ENCODE measurements around the gene NCAM2.

Gene NCAM2

DNA sequence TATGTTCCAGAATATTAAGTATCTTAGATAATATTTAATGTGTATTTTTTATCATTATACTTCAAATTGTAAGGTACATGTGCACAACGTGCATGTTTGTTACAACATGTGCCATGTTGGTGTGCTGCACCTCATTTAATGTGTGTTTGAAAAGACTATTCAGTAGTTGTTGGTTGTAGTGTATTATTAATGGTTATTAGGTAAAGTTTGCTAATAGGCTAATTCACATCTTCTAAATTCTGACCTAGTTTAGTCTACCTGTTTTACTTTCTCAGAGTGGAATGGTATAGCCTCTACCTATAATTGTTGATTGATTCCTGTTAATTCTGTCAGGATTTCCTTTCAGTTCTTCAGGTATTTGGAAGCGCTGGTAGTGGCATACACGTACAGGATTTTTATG lies 153.0 kb downstream of the NCAM2 start:
- Histone ChIP-seq H3K9ac (ENCODE audit: low read length) (no peak overlapping the region), H3K4me3 (ENCODE audit: low read depth in 1 of 2, low read length in 2 of 2) (no peak overlapping the region), H3K27ac (ENCODE audit: low read depth, low read length) (no peak overlapping the region), H3K4me1 (ENCODE audit: insufficient read depth, low read length) (no peaks in the 10 kb centered on the region), H3K36me3 (ENCODE audit: insufficient read depth, low read length) (no peaks in the 10 kb centered on the region), H3K27me3 (ENCODE audit: control insufficient read depth in 1 of 2, insufficient read depth in 2 of 2, low read length in 2 of 2) (no peaks in the 10 kb centered on the region), H3K9me3 (ENCODE audit: low read length) (no peaks in the 10 kb centered on the region)

DNA sequence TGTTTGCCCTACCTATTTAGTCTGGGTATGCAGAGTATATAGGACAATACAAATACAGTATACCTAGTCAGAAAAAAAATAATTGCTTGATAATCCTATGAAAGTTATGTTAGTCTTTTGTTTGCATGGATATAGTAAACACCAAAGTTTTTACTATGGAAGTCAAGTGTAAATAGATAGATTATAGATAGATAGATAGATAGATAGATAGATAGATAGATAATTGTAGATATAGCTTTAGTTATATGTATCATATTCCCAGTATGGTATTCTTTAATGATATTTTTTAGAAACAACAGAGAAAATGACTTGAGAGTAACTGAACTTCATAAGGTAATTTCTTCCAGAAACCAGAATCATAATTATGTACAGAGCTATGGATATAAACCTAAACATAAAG lies 158.2 kb downstream of the NCAM2 start:
- no peaks in the 10 kb centered on the region for H3K36me3 ChIP-seq (ENCODE audit: insufficient read depth, low read length)
- H3K27me3 ChIP-seq (ENCODE audit: control insufficient read depth in 1 of 2, insufficient read depth in 2 of 2, low read length in 2 of 2), result no peaks in the 10 kb centered on the region
- no peak overlapping the region for H3K4me3 ChIP-seq (ENCODE audit: low read depth in 1 of 2, low read length in 2 of 2)
- no peak overlapping the region for H3K9ac ChIP-seq (ENCODE audit: low read length)
- no peak overlapping the region for H3K27ac ChIP-seq (ENCODE audit: low read depth, low read length)
- no peaks in the 10 kb centered on the region for H3K9me3 ChIP-seq (ENCODE audit: low read length)
- no peaks in the 10 kb centered on the region for H3K4me1 ChIP-seq (ENCODE audit: insufficient read depth, low read length)

DNA sequence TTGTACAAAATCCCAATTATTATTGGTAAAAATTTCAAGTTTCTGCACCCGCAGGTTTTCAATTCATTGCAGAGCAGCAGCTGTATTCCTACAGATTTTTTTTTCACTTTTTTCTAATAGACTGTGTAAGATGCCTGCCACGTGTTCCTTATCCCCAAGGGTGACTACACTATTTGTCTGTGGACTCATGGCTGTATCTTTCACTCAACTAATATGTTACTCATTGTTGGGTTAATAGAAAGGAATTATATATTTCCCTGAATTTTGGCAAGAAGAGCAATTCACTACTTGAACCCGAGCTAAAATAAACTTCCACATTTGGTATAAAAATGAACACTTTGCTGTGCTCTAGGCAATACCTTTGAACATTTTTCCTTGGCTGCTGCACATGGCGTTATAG lies 158.7 kb downstream of the NCAM2 start:
- no peak overlapping the region for H3K9ac ChIP-seq (ENCODE audit: low read length)
- no peak overlapping the region for H3K27ac ChIP-seq (ENCODE audit: low read depth, low read length)
- no peaks in the 10 kb centered on the region for H3K9me3 ChIP-seq (ENCODE audit: low read length)
- no peaks in the 10 kb centered on the region for H3K27me3 ChIP-seq (ENCODE audit: control insufficient read depth in 1 of 2, insufficient read depth in 2 of 2, low read length in 2 of 2)
- no peak overlapping the region for H3K4me3 ChIP-seq (ENCODE audit: low read depth in 1 of 2, low read length in 2 of 2)
- no peaks in the 10 kb centered on the region for H3K36me3 ChIP-seq (ENCODE audit: insufficient read depth, low read length)
- H3K4me1 ChIP-seq (ENCODE audit: insufficient read depth, low read length), result no peaks in the 10 kb centered on the region

DNA sequence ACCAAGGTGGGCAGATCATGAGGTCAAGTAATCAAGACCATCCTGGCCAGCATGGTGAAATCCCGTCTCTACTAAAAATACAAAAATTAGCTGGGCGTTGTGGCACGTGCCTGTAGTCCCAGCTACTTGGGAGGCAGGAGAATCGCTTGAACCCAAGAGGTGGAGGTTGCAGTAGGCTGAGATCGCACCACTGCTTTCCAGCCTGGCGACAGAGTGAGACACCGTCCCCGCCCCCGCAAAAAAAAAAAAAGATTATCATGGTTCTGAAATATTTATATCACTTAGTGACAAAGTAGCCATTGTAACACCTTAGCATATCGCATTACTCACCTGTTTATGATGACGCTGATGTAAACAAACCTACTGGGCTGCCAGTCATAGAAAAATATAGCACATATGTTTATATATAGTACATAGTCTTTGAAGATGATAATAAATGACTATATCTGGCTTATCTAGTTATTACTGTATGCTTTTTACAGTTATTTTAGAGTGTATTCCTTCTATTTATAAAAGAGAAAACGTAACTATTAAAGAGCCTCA lies 160.2 kb downstream of the NCAM2 start:
- Histone ChIP-seq H3K9me3 (ENCODE audit: low read length) (no peaks in the 10 kb centered on the region), H3K27me3 (ENCODE audit: control insufficient read depth in 1 of 2, insufficient read depth in 2 of 2, low read length in 2 of 2) (no peaks in the 10 kb centered on the region), H3K4me1 (ENCODE audit: insufficient read depth, low read length) (no peaks in the 10 kb centered on the region), H3K36me3 (ENCODE audit: insufficient read depth, low read length) (no peaks in the 10 kb centered on the region), H3K9ac (ENCODE audit: low read length) (no peak overlapping the region), H3K4me3 (ENCODE audit: low read depth in 1 of 2, low read length in 2 of 2) (no peak overlapping the region), H3K27ac (ENCODE audit: low read depth, low read length) (no peak overlapping the region)

DNA sequence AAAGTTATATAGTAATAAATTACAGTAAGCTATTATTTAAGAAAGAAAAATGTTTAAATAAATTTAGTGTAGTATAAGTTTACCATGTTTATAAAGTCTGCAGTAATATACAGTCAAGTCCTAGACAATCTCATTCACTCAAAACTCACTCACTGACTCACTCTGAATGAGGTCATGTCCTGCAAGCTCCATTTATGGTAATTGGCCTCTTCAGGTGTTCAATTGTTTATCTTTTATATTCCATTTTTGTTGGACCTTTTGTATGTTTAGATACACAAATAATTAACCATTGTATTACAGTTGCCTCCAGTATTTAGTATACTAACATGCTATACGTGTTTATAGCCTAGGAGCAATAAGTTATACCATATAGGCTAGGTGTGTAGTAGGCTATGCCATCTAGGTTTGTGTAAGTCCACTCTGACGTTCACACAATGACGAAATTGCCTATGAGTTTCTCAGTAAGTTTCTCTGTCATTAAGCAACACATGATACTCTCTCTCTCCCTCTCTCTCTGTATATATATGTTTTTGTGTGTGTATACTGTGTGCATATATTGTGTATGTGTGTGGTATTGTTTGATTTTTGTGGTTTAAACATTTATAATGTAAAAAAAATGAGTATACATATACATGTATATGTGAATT lies 161.2 kb downstream of the NCAM2 start:
- no peak overlapping the region for H3K4me3 ChIP-seq (ENCODE audit: low read depth in 1 of 2, low read length in 2 of 2)
- H3K27ac ChIP-seq (ENCODE audit: low read depth, low read length), result no peak overlapping the region
- H3K27me3 ChIP-seq (ENCODE audit: control insufficient read depth in 1 of 2, insufficient read depth in 2 of 2, low read length in 2 of 2), result no peaks in the 10 kb centered on the region
- no peaks in the 10 kb centered on the region for H3K9me3 ChIP-seq (ENCODE audit: low read length)
- no peak overlapping the region for H3K9ac ChIP-seq (ENCODE audit: low read length)
- no peaks in the 10 kb centered on the region for H3K36me3 ChIP-seq (ENCODE audit: insufficient read depth, low read length)
- no peaks in the 10 kb centered on the region for H3K4me1 ChIP-seq (ENCODE audit: insufficient read depth, low read length)

DNA sequence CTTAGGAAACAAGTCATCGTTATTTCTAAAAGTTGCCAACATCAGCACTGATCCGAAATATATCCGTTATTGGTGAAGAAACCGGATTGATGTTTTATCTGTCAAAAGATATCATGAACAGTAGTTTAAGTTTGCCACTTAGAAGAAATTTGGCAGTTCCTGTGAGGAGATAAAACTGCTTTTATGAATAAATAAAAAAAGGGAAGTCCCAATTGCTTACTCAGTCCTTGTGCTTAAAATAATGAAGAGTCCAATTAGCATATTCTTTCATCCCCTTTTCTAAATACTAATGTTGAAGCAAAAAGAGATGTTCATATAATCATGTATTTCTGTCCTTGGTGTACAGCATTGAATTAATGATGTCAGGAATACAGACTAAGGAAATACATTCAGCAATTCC lies 164.6 kb downstream of the NCAM2 start:
- H3K4me1 ChIP-seq (ENCODE audit: insufficient read depth, low read length), result peaks cover 14% of the 10 kb centered on the region
- no peak overlapping the region for H3K4me3 ChIP-seq (ENCODE audit: low read depth in 1 of 2, low read length in 2 of 2)
- no peak overlapping the region for H3K9ac ChIP-seq (ENCODE audit: low read length)
- no peaks in the 10 kb centered on the region for H3K27me3 ChIP-seq (ENCODE audit: control insufficient read depth in 1 of 2, insufficient read depth in 2 of 2, low read length in 2 of 2)
- no peak overlapping the region for H3K27ac ChIP-seq (ENCODE audit: low read depth, low read length)
- no peaks in the 10 kb centered on the region for H3K9me3 ChIP-seq (ENCODE audit: low read length)
- no peaks in the 10 kb centered on the region for H3K36me3 ChIP-seq (ENCODE audit: insufficient read depth, low read length)

DNA sequence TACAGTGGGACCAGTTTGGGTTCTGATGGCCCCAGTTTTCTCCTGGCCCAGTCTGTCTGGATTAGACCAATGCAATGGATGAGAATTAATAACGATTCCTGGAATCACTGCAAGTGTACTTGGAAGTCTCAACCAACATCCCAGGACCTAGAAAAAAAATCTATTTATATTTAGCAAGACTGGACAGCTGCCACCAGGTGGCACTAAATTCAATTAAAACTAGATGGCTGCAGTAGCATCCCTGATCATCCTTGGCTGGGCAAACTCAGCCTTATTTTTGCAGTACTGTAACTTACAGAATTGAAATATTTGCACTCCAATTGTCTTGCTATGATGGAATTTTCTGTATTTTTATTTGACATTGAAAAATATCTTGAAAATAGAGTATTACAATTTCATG lies 165.7 kb downstream of the NCAM2 start:
- no peaks in the 10 kb centered on the region for H3K36me3 ChIP-seq (ENCODE audit: insufficient read depth, low read length)
- H3K4me1 ChIP-seq (ENCODE audit: insufficient read depth, low read length), result peaks cover 14% of the 10 kb centered on the region
- H3K27ac ChIP-seq (ENCODE audit: low read depth, low read length), result no peak overlapping the region
- no peaks in the 10 kb centered on the region for H3K9me3 ChIP-seq (ENCODE audit: low read length)
- no peak overlapping the region for H3K9ac ChIP-seq (ENCODE audit: low read length)
- H3K27me3 ChIP-seq (ENCODE audit: control insufficient read depth in 1 of 2, insufficient read depth in 2 of 2, low read length in 2 of 2), result no peaks in the 10 kb centered on the region
- H3K4me3 ChIP-seq (ENCODE audit: low read depth in 1 of 2, low read length in 2 of 2), result no peak overlapping the region

DNA sequence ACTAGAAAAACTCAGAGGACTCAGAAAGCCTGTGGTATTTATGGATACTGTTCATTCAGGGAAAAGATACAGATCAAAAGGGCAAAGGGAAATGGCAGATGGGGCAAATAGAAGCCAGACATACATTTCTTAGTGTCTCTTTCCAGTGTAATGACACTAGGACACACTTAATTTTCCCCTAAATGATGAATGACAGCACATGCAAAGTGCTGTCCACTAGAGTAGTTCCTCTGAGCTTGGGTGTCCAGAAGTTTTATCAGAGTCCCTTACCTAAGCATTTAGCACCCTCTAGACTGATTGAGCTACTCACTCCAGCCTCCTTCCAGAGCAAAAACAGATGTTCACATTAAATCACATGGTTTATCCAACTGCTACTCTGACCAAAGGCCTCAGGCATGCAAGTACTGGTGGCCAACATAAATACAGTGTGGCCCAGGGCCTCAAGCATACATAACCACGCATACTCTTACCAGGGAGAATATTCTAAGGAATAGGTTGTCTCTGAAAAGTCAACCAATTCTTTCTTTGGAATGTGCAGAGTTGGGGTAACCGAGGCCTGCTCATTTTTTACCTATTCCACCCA lies 166.9 kb downstream of the NCAM2 start:
- no peak overlapping the region for H3K4me3 ChIP-seq (ENCODE audit: low read depth in 1 of 2, low read length in 2 of 2)
- no peak overlapping the region for H3K9ac ChIP-seq (ENCODE audit: low read length)
- no peak overlapping the region for H3K27ac ChIP-seq (ENCODE audit: low read depth, low read length)
- no peaks in the 10 kb centered on the region for H3K27me3 ChIP-seq (ENCODE audit: control insufficient read depth in 1 of 2, insufficient read depth in 2 of 2, low read length in 2 of 2)
- H3K4me1 ChIP-seq (ENCODE audit: insufficient read depth, low read length), result peaks cover 14% of the 10 kb centered on the region
- no peaks in the 10 kb centered on the region for H3K9me3 ChIP-seq (ENCODE audit: low read length)
- no peaks in the 10 kb centered on the region for H3K36me3 ChIP-seq (ENCODE audit: insufficient read depth, low read length)

DNA sequence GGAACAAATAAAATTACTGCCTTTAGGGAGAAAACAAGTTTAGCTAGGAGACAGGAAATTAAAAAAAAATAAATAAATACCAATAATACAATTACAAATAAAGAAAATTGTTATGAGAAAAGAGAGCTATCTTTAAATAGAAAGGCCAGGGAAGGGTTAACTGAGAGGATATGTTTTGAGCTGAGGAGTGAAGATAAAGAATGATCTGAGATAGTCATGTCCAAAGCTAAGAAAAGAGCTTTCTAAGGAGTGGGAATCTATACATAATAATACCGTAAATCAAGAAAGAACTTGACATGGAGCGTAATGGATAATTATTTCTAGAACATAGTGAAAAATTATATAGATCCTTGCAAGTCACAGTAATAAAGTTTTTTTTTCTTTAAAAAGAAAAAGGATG lies 176.5 kb downstream of the NCAM2 start:
- Histone ChIP-seq H3K4me1 (ENCODE audit: insufficient read depth, low read length) (no peaks in the 10 kb centered on the region), H3K4me3 (ENCODE audit: low read depth in 1 of 2, low read length in 2 of 2) (no peak overlapping the region), H3K36me3 (ENCODE audit: insufficient read depth, low read length) (no peaks in the 10 kb centered on the region), H3K9ac (ENCODE audit: low read length) (no peak overlapping the region), H3K9me3 (ENCODE audit: low read length) (no peaks in the 10 kb centered on the region), H3K27me3 (ENCODE audit: control insufficient read depth in 1 of 2, insufficient read depth in 2 of 2, low read length in 2 of 2) (no peaks in the 10 kb centered on the region), H3K27ac (ENCODE audit: low read depth, low read length) (no peak overlapping the region)

DNA sequence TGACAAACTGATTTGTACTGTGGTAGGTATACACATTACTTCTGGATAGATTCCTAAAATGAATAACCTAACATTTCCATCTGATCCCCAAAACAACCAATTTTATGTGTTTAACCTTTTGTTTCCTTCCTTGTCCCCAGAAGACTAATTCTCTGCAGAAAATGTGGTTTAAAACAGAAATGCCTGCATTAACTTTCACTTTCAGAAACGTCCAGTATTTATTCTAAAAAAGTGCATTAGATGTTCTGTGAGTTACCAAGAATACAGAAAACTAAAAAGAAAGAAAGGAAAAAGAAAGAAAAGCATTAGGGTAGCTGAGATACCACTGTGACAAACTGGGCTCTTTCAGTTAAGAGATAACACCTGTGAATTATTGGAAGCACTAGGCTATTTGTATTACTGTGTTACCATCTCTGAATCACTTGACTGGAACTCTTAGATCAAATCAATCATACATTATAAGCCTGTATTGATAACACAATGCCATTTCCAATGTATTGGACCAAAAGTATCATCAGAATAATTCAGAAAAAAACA lies 177.7 kb downstream of the NCAM2 start:
- H3K27me3 ChIP-seq (ENCODE audit: control insufficient read depth in 1 of 2, insufficient read depth in 2 of 2, low read length in 2 of 2), result no peaks in the 10 kb centered on the region
- no peak overlapping the region for H3K9ac ChIP-seq (ENCODE audit: low read length)
- no peaks in the 10 kb centered on the region for H3K9me3 ChIP-seq (ENCODE audit: low read length)
- no peaks in the 10 kb centered on the region for H3K4me1 ChIP-seq (ENCODE audit: insufficient read depth, low read length)
- H3K4me3 ChIP-seq (ENCODE audit: low read depth in 1 of 2, low read length in 2 of 2), result peak overlapping the region; percentile 18 to 36
- H3K36me3 ChIP-seq (ENCODE audit: insufficient read depth, low read length), result no peaks in the 10 kb centered on the region
- H3K27ac ChIP-seq (ENCODE audit: low read depth, low read length), result no peak overlapping the region

DNA sequence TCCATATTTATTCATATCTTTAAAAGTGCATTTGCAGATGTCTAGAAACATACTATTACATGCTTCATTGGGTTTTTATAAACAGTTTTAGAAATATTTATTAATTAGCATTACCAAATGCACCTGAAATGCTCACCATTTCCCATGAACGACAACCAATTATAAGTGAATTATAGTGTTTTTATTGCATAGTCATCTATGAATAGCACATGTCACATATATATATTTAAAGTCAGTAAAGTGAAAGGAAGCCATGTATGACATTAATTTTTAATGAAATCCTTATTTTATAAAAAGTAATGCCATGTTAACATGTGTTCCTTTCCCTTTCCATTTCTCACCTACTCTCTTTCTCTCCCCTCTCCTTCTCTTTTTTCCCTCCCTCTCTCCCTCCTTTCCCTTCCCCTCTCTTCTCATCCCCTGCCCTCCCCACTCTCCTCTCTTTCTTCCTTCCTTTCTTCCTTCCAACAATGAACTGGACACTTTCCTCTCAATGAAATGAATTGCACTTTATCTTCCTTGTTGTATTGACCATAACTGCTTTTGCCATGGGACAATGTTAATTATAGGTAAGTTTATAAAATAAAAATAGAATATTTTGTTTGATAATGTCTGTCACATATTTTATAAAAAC lies 179.3 kb downstream of the NCAM2 start:
- H3K4me3 ChIP-seq (ENCODE audit: low read depth in 1 of 2, low read length in 2 of 2), result no peak overlapping the region
- no peaks in the 10 kb centered on the region for H3K4me1 ChIP-seq (ENCODE audit: insufficient read depth, low read length)
- no peaks in the 10 kb centered on the region for H3K36me3 ChIP-seq (ENCODE audit: insufficient read depth, low read length)
- H3K27ac ChIP-seq (ENCODE audit: low read depth, low read length), result no peak overlapping the region
- no peaks in the 10 kb centered on the region for H3K9me3 ChIP-seq (ENCODE audit: low read length)
- no peaks in the 10 kb centered on the region for H3K27me3 ChIP-seq (ENCODE audit: control insufficient read depth in 1 of 2, insufficient read depth in 2 of 2, low read length in 2 of 2)
- H3K9ac ChIP-seq (ENCODE audit: low read length), result no peak overlapping the region
